Smooth muscle cell (in vitro differentiated cells): ENCODE results near the gene PODXL. TPM values are rescaled to one million over a fixed set of nuclear protein-coding genes. Genes with fewer than 3 reads are reported as not detected.

Experiments
- DNase-seq: peaks from one replicate; lab custom pipeline; 2025; ENCODE audit not compliant: unreplicated experiment; lab: John Stamatoyannopoulos, UW
- H2AFZ ChIP-seq: fragments of 200-600 bp; sonication (generic); 2 replicates; pipeline ENCODE4 v1.6.0; 2016; ENCODE audit warnings: antibody characterized with exemption, low read depth, mild to moderate bottlenecking
- H3F3A ChIP-seq: fragments of 200-600 bp; sonication (generic); 2 replicates; pipeline ENCODE4 v1.6.0; 2017; ENCODE audit warnings: antibody characterized with exemption, low read depth
- H3K27ac ChIP-seq: fragments of 200-600 bp; sonication (generic); 2 replicates; pipeline ENCODE4 v1.5.1; 2016; ENCODE audit warnings: low read depth, mild to moderate bottlenecking
- H3K27me3 ChIP-seq: fragments of 200-600 bp; sonication (generic); 2 replicates; pipeline ENCODE4 v1.6.1; 2016; ENCODE audit warnings: low read depth, mild to moderate bottlenecking
- H3K36me3 ChIP-seq: fragments of 200-600 bp; sonication (generic); 2 replicates; pipeline ENCODE4 v1.5.1; 2016; ENCODE audit warnings: low read depth
- H3K4me1 ChIP-seq: fragments of 200-600 bp; sonication (generic); 2 replicates; pipeline ENCODE4 v1.5.1; 2016; ENCODE audit warnings: low read depth
- H3K4me2 ChIP-seq: fragments of 200-600 bp; sonication (generic); 2 replicates; pipeline ENCODE4 v1.6.0; 2016; ENCODE audit warnings: mild to moderate bottlenecking
- H3K4me3 ChIP-seq: fragments of 200-600 bp; sonication (generic); 2 replicates; pipeline ENCODE4 v1.5.1; 2016; ENCODE audit warnings: mild to moderate bottlenecking
- H3K79me2 ChIP-seq: fragments of 200-600 bp; sonication (generic); 2 replicates; pipeline ENCODE4 v1.6.0; 2016; ENCODE audit warnings: low read depth, mild to moderate bottlenecking
- H3K9ac ChIP-seq: fragments of 200-600 bp; sonication (generic); 2 replicates; pipeline ENCODE4 v1.6.0; 2016; ENCODE audit warnings: low read depth
- H3K9me3 ChIP-seq: fragments of 200-600 bp; sonication (generic); replicated peaks from 2 replicates; pipeline ENCODE4 v1.5.1; 2016; ENCODE audit warnings: low read depth
- H4K20me1 ChIP-seq: fragments of 200-600 bp; sonication (generic); 2 replicates; pipeline ENCODE4 v1.6.0; 2016; ENCODE audit warnings: low read depth
- WGBS: methylation state at CpG from one replicate; pipeline ENCODE4 v1.1.7; 2016; ENCODE audit warnings: low lambda C conversion rate; 5-methylcytosine and 5-hydroxymethylcytosine counted together
- polyA plus RNA-seq: library from polyadenylated mRNA; unstranded; fragments of >200 nt; fragmentation: Nextera tagmentation; extraction: Ambion mirVana; gene quantifications from 2 replicates; pipeline ENCODE4 v1.2.1, GENCODE V29; 2016
- total RNA-seq: library from RNA; depleted of rRNA; stranded (reverse); fragments of >200 nt; gene quantifications from 2 replicates; pipeline ENCODE4 v1.2.3, GENCODE V29; 2014
- TF ChIP-seq, protein P1 (sequence below): fragments of 200-600 bp; sonication (generic); IDR thresholded peaks from 2 replicates; pipeline ENCODE4 v1.5.1; 2017; ENCODE audit warnings: borderline replicate concordance, mild to moderate bottlenecking, antibody characterized with exemption; ENCODE audit not compliant: insufficient read depth, poor library complexity, severe bottlenecking

The PODXL gene
- total and polyA plus RNA-seq, 2 experiments from 2014 or later: 2.1 to 10.8 TPM

DNA sequence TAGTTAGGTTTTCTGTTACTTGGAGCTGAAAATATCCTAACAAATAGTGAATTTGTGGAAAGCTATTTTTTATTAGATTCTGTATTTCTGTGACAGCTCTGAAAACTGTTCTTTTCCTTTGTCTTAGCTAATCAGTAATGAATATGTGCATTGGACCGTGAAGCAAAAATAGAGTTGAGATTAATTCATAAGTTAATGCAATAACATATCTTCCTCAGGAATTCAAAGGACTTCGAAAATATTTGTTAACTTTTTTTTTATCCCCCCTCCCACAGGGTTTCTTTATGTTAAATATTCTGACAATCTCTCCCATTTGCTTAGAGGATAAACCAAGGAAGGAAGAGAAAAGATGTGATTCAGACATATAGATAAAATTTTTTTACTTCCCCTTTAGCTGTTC is 101.4 kb downstream of the PODXL start:
- 98% methylated on average over 2 of the region's 2 CpGs for WGBS
- Histone ChIP-seq H2AFZ (no peak overlapping the region), H3K4me3 (no peak overlapping the region), H3K27me3 (no peaks in the 10 kb centered on the region), H3K9me3 (no peaks in the 10 kb centered on the region), H3K9ac (no peak overlapping the region), H3K79me2 (no peaks in the 10 kb centered on the region), H3K36me3 (peaks cover 15% of the 10 kb centered on the region), H4K20me1 (peaks cover 25% of the 10 kb centered on the region), H3F3A (no peaks in the 10 kb centered on the region), H3K4me1 (no peaks in the 10 kb centered on the region), H3K4me2 (no peak overlapping the region), H3K27ac (no peak overlapping the region)
- TF ChIP-seq, protein P1, sequence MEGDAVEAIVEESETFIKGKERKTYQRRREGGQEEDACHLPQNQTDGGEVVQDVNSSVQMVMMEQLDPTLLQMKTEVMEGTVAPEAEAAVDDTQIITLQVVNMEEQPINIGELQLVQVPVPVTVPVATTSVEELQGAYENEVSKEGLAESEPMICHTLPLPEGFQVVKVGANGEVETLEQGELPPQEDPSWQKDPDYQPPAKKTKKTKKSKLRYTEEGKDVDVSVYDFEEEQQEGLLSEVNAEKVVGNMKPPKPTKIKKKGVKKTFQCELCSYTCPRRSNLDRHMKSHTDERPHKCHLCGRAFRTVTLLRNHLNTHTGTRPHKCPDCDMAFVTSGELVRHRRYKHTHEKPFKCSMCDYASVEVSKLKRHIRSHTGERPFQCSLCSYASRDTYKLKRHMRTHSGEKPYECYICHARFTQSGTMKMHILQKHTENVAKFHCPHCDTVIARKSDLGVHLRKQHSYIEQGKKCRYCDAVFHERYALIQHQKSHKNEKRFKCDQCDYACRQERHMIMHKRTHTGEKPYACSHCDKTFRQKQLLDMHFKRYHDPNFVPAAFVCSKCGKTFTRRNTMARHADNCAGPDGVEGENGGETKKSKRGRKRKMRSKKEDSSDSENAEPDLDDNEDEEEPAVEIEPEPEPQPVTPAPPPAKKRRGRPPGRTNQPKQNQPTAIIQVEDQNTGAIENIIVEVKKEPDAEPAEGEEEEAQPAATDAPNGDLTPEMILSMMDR: no peak
- no peak for DNase-seq

DNA sequence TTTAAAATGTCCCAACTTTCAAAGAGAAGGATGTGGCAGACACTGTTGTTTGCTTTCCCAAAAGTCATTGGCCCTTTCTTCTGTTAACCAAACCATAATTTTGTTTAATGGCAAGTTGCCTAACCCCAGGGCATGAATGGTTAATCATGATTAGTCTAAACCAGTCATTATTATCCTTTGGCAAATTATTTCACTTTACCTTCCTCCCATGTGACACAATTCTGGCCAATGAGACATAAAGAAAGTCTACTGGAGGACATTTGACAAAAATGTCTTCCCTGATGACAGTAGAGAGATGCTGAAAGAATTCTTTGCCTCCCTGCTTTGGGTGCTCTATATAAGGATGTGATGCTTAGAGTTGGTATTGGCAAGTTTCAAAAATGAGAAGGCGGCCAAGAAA is 101.9 kb downstream of the PODXL start:
- TF ChIP-seq, protein P1: no peak
- no peak overlapping the region for H3K9ac ChIP-seq

More for the DNA sequence above, 101.9 kb downstream of the PODXL start:
- Histone ChIP-seq H3K36me3 (peaks cover 11% of the 10 kb centered on the region), H3K27ac (no peak overlapping the region), H4K20me1 (peaks cover 25% of the 10 kb centered on the region), H3K27me3 (no peaks in the 10 kb centered on the region), H3K4me3 (no peak overlapping the region), H3K9me3 (no peaks in the 10 kb centered on the region), H3K4me2 (no peak overlapping the region), H3F3A (no peaks in the 10 kb centered on the region), H3K4me1 (no peaks in the 10 kb centered on the region), H3K79me2 (no peaks in the 10 kb centered on the region), H2AFZ (no peak overlapping the region)
- no peak for DNase-seq
- 100% methylated on average over 1 of the region's 1 CpG for WGBS

Other genes with a start within 250 kb of the PODXL start
- gene MKLN1, start 228.8 kb downstream of the PODXL start, total RNA-seq: 45.3 and 55.5 TPM in 2 replicates
- gene MKLN1, start 228.8 kb downstream of the PODXL start, polyA plus RNA-seq: 26.3 and 26.8 TPM in 2 replicates